ENCODE data around the gene SEMA5B.

- TF ChIP-seq ZNF639 (tag by site-specific recombination; IDR thresholded peaks at IDR 0.05) (no peak), RBAK (tag by site-specific recombination; IDR thresholded peaks at IDR 0.05) (no peak), CTCF (tag by site-specific recombination; IDR thresholded peaks at IDR 0.05) (no peak), PBX3 (CRISPR knock-in tag; IDR thresholded peaks at IDR 0.05) (no peak), ZNF704 (tag by site-specific recombination; IDR thresholded peaks at IDR 0.05) (no peak), KLF16 (tag by site-specific recombination; IDR thresholded peaks at IDR 0.05) (no peak), ZNF707 (tag by site-specific recombination; IDR thresholded peaks at IDR 0.05) (no peak), ZNF776 (tag by site-specific recombination; IDR thresholded peaks at IDR 0.05; ENCODE audit: borderline replicate concordance) (no peak), ZNF449 (tag by site-specific recombination; IDR thresholded peaks at IDR 0.05) (no peak), ZBTB1 (tag by site-specific recombination; IDR thresholded peaks at IDR 0.05) (no peak)
Measured at GRCh38 chr3:123060054-123060453, 32.5 kb upstream of the SEMA5B start.

Data from HEK293 (cell line).